HEK293 (cell line): ENCODE results near the gene DOLK.

Source experiments
- CTCF ChIA-PET: fragments of 350-600 bp; formaldehyde crosslinking; extraction: SDS; loops from one replicate; lab custom pipeline; 2021; ENCODE audit warnings: antibody characterized with exemption; lab: Yijun Ruan, JAX
- POLR2A ChIA-PET: fragments of 300-600 bp; formaldehyde crosslinking; extraction: SDS; loops from one replicate; lab custom pipeline; 2020; ENCODE audit warnings: antibody characterized with exemption, inconsistent platforms; lab: Yijun Ruan, JAX
- H3K27ac ChIP-seq: fragments of 200-500 bp; sonication (Bioruptor generic); 2 replicates; pipeline ENCODE4 v1.5.1; 2014; ENCODE audit warnings: low read depth, low read length, control low read depth, inconsistent platforms; ENCODE audit errors: extremely low read depth
- H3K36me3 ChIP-seq, 2 experiments: fragments of 200-500 bp in 1 of 2; sonication (Bioruptor generic) in 1 of 2; 1 replicate in 1 of 2; 2 replicates in 1 of 2; pipeline ENCODE4 v1.5.1; 2014 to 2017; ENCODE audit warnings: inconsistent platforms in 2 of 2, low read length in 2 of 2; ENCODE audit not compliant: control insufficient read depth in 2 of 2, insufficient read depth in 1 of 2
- H3K4me1 ChIP-seq: fragments of 200-500 bp; sonication (Bioruptor generic); 2 replicates; pipeline ENCODE4 v1.5.1; 2014; ENCODE audit warnings: mild to moderate bottlenecking, low read length, inconsistent platforms; ENCODE audit not compliant: control insufficient read depth, insufficient read depth
- H3K4me3 ChIP-seq: 2 replicates; pipeline ENCODE4 v1.5.1; 2011; ENCODE audit warnings: low read depth, mild to moderate bottlenecking, control low read depth, low read length, moderate library complexity
- H3K9me3 ChIP-seq: fragments of 200-500 bp; sonication (Bioruptor generic); 2 replicates; pipeline ENCODE4 v1.5.1; 2014; ENCODE audit warnings: low read depth, low read length, inconsistent platforms; ENCODE audit not compliant: control insufficient read depth, insufficient read depth
- GLI4 ChIP-seq: fragments of 450-650 bp; formaldehyde crosslinking; IDR thresholded peaks from 2 replicates; pipeline ENCODE4 v1.5.1; 2016; ENCODE audit warnings: missing biosample characterization, missing genetic modification characterization
- SALL2 ChIP-seq: fragments of 450-650 bp; formaldehyde crosslinking; IDR thresholded peaks from 2 replicates; pipeline ENCODE4 v1.5.0; 2017; ENCODE audit warnings: missing biosample characterization, mild to moderate bottlenecking, missing genetic modification characterization, borderline replicate concordance
- YY2 ChIP-seq: fragments of 450-650 bp; formaldehyde crosslinking; IDR thresholded peaks from 2 replicates; pipeline ENCODE4 v1.5.1; 2016; ENCODE audit warnings: missing biosample characterization, missing genetic modification characterization
- ZBTB11 ChIP-seq: fragments of 450-650 bp; formaldehyde crosslinking; conservative IDR thresholded peaks from 2 replicates; pipeline ENCODE4 v1.5.1; 2016; ENCODE audit warnings: low read depth, missing biosample characterization, missing genetic modification characterization
- ZFP41 ChIP-seq: fragments of 450-650 bp; formaldehyde crosslinking; IDR thresholded peaks from 2 replicates; pipeline ENCODE4 v1.5.1; 2016; ENCODE audit warnings: missing biosample characterization, missing genetic modification characterization, borderline replicate concordance
- ZFP69B ChIP-seq: fragments of 450-650 bp; formaldehyde crosslinking; IDR thresholded peaks from 2 replicates; pipeline ENCODE4 v1.5.1; 2016; ENCODE audit warnings: missing biosample characterization, missing genetic modification characterization
- ZNF148 ChIP-seq: fragments of 450-650 bp; formaldehyde crosslinking; IDR thresholded peaks from 2 replicates; pipeline ENCODE4 v1.5.0; 2017; ENCODE audit warnings: missing biosample characterization, missing genetic modification characterization, borderline replicate concordance
- ZNF292 ChIP-seq: fragments of 450-650 bp; formaldehyde crosslinking; IDR thresholded peaks from 2 replicates; pipeline ENCODE4 v1.5.1; 2016; ENCODE audit warnings: low read depth, missing biosample characterization, missing genetic modification characterization, borderline replicate concordance
- ZNF488 ChIP-seq: fragments of 450-650 bp; formaldehyde crosslinking; IDR thresholded peaks from 2 replicates; pipeline ENCODE4 v1.5.1; 2016; ENCODE audit warnings: missing biosample characterization, missing genetic modification characterization
- ZNF555 ChIP-seq: fragments of 450-650 bp; formaldehyde crosslinking; conservative IDR thresholded peaks from 2 replicates; pipeline ENCODE4 v1.5.1; 2017; ENCODE audit warnings: missing biosample characterization, mild to moderate bottlenecking, missing genetic modification characterization, inconsistent platforms
- ZNF658 ChIP-seq: fragments of 450-650 bp; formaldehyde crosslinking; IDR thresholded peaks from 2 replicates; pipeline ENCODE4; 2016; ENCODE audit warnings: missing biosample characterization, missing genetic modification characterization
- ZNF692 ChIP-seq: fragments of 450-650 bp; formaldehyde crosslinking; IDR thresholded peaks from 2 replicates; pipeline ENCODE4 v1.5.1; 2016; ENCODE audit warnings: missing biosample characterization, missing genetic modification characterization
- ZNF704 ChIP-seq: fragments of 450-650 bp; formaldehyde crosslinking; IDR thresholded peaks from 2 replicates; pipeline ENCODE4 v1.5.1; 2016; ENCODE audit warnings: missing biosample characterization, missing genetic modification characterization
- ZSCAN4 ChIP-seq: fragments of 450-650 bp; formaldehyde crosslinking; IDR thresholded peaks from 2 replicates; pipeline ENCODE4 v1.5.1; 2017; ENCODE audit warnings: missing biosample characterization, missing genetic modification characterization

Gene DOLK

GRCh38 chr9:128898845-128899565 lies 48.4 kb downstream of the DOLK start:
- no peaks in the 10 kb centered on the region for H3K4me1 ChIP-seq
- H3K27ac ChIP-seq: no peak overlapping the region
- H3K9me3 ChIP-seq: no peaks in the 10 kb centered on the region
- ChIA-PET CTCF (interaction anchor here (0.9 kb wide), 1 partner anchor 20 kb away, joined by 3 read pairs; no protein-coding TSS in a partner anchor), POLR2A (no interaction called here)
- TF ChIP-seq SALL2 (tag by site-specific recombination): no peak
- TF ChIP-seq ZNF704: no peak
- no peak for TF ChIP-seq ZSCAN4 (tag by site-specific recombination)
- TF ChIP-seq ZNF148 (tag by site-specific recombination): no peak
- TF ChIP-seq YY2 (tag by site-specific recombination): no peak
- TF ChIP-seq ZNF292 (tag by site-specific recombination): no peak
- no peak for TF ChIP-seq GLI4 (tag by site-specific recombination)
- no peak for TF ChIP-seq ZFP41 (tag by site-specific recombination)
- no peak for TF ChIP-seq ZNF658 (tag by site-specific recombination)
- TF ChIP-seq ZFP69B (tag by site-specific recombination): no peak
- no peak for TF ChIP-seq ZNF488 (tag by site-specific recombination)
- TF ChIP-seq ZNF555 (tag by site-specific recombination): no peak
- H3K4me3 ChIP-seq: no peak overlapping the region
- peaks cover 0 to 31% of the 10 kb centered on the region in 2 experiments; a peak in 2 of 3 replicates for H3K36me3 ChIP-seq

- no peaks in the 10 kb centered on the region for H3K4me1 ChIP-seq
- H3K9me3 ChIP-seq: no peaks in the 10 kb centered on the region
- ChIA-PET CTCF (interaction anchor here (0.7 to 0.9 kb wide), 2 partner anchors 19 to 35 kb away, joined by 3 read pairs; no protein-coding TSS in a partner anchor), POLR2A (no interaction called here)
- no peak overlapping the region for H3K4me3 ChIP-seq
- no peak overlapping the region for H3K27ac ChIP-seq
- peaks cover 0 to 33% of the 10 kb centered on the region in 2 experiments; a peak in 2 of 3 replicates for H3K36me3 ChIP-seq
- TF ChIP-seq ZBTB11 (tag by site-specific recombination) (no peak), ZNF692 (no peak)
Measured at GRCh38 chr9:128898382-128898781, 49.0 kb downstream of the DOLK start.
